GM12874 (cell line): Measurements from ENCODE around the gene GDF10.

Source experiments
- TF ChIP-seq, protein P1 (sequence below): IDR thresholded peaks from 2 replicates; pipeline ENCODE4 v1.5.1; 2011; ENCODE audit warnings: low read depth, mild to moderate bottlenecking, control low read depth, low read length, moderate library complexity; ENCODE audit not compliant: insufficient read depth

GDF10 gene

DNA sequence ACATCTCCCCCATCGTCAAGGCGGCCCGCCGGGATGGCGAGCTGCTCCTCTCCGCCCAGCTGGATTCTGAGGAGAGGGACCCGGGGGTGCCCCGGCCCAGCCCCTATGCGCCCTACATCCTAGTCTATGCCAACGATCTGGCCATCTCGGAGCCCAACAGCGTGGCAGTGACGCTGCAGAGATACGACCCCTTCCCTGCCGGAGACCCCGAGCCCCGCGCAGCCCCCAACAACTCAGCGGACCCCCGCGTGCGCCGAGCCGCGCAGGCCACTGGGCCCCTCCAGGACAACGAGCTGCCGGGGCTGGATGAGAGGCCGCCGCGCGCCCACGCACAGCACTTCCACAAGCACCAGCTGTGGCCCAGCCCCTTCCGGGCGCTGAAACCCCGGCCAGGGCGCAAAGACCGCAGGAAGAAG, 10.1 kb downstream of the GDF10 start:
- TF ChIP-seq, protein P1, sequence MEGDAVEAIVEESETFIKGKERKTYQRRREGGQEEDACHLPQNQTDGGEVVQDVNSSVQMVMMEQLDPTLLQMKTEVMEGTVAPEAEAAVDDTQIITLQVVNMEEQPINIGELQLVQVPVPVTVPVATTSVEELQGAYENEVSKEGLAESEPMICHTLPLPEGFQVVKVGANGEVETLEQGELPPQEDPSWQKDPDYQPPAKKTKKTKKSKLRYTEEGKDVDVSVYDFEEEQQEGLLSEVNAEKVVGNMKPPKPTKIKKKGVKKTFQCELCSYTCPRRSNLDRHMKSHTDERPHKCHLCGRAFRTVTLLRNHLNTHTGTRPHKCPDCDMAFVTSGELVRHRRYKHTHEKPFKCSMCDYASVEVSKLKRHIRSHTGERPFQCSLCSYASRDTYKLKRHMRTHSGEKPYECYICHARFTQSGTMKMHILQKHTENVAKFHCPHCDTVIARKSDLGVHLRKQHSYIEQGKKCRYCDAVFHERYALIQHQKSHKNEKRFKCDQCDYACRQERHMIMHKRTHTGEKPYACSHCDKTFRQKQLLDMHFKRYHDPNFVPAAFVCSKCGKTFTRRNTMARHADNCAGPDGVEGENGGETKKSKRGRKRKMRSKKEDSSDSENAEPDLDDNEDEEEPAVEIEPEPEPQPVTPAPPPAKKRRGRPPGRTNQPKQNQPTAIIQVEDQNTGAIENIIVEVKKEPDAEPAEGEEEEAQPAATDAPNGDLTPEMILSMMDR = no peak

DNA sequence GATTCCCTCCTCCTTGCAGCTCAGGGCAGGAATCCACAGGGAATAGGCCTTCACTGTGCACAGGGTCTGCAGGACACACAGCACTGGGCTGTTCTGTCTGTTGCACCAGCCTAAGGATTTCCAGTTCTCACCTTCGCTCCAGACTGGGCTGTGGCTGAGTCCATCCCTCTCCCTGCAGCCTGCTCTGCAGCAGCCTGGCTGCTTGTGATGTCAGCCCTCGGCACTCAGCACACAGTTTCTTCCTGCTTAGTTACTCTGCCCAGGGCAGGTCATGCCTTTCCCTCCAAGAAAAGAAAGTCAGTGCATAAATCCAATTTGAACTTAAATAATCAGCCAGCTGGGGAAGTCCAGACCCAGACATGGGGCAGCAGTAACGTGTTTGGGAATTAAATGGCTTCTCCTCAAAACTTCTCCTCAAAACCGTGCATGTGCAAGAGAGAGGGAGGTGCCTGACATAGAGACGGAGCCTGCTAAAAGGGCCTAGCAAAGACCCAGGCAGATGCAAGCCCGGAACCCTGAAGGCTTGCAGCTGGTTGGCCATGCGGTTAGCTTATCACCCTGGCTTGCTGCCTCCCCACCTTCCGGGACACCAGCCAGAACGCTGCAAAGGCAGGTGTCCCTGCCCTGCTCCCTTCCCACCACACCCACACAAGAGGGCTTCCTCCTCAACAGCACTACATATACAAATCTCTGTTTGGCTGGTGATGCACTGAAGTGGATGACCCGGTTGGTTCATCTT, 11.4 kb downstream of the GDF10 start:
- TF ChIP-seq, protein P1 = no peak

DNA sequence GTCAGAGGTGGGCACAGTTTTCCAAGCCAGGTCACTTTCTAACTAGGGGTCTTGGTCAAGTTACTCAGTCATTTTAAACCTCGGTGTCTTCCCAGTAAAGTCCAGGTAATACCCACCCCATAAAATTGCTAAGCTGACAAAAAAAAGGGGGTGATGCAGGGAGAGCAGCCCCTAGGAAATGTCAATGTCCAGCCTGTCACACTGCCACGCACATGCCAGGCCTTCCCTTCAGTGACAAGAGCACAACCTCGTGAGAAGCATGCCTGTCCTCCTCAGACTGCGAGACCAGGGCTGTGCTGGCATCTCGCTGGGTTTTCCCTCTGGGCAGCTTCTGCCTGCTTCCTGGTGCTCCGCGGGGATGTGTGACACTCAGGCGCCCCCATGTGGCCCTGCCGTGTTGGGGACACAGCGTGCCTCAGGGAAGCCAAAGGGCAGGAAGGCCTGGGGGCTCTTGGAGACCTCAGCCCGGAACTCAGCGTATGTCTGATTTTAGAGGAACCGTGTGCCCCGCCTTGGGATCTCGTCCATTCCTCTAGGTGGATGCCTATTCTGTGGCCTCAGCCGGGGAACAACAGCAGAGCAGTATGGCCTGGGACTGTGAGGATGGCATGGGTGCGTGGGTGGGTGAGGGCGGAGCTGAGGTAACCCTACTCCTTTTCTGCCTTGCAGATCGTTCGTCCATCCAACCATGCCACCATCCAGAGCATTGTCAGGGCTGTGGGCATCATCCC, 12.1 kb downstream of the GDF10 start:
- TF ChIP-seq, protein P1 = peak; percentile 91

DNA sequence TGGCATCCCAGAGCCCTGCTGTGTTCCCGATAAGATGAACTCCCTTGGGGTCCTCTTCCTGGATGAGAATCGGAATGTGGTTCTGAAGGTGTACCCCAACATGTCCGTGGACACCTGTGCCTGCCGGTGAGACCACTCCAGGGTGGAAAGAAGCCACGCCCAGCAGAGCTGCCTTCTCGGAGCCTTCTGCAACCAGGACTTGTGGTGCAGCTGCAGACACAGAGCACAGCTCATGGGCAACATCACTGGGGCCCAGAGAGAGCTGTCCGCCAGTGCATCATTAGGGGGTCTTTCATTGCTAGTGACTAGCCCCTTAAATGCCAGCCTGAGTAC, 12.6 kb downstream of the GDF10 start:
- TF ChIP-seq, protein P1 = no peak

DNA sequence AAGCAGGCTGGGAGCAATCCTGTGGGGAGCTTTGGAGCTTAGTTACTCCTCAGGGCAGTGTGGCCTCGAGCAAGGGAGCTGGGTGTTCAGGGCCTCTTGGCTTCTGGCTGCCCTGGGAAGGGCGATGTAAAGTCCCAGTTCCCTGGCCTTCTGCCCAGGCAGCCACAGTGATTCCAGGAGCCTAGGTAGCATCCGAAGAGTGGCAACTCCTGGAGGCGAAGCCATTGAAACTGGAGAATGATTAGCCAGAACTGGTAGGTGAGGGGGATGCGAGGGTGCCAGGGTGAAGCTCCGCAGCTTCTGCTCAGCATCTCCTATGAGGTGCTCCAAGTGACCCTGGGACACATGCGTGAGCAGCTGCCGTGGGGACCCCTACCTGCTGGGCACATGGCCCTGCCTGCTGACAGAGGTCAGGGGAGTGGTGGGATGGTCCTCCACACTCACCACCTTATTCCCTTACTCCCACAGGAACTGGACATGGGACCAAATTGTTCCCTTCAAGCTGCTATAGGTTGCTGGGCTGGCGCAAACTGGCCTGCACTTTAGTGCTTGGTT, 14.5 kb downstream of the GDF10 start:
- TF ChIP-seq, protein P1 = no peak

- TF ChIP-seq, protein P1 = no peak
Observed at GRCh38 chr10:47315421-47315820, 15.4 kb downstream of the GDF10 start.

DNA sequence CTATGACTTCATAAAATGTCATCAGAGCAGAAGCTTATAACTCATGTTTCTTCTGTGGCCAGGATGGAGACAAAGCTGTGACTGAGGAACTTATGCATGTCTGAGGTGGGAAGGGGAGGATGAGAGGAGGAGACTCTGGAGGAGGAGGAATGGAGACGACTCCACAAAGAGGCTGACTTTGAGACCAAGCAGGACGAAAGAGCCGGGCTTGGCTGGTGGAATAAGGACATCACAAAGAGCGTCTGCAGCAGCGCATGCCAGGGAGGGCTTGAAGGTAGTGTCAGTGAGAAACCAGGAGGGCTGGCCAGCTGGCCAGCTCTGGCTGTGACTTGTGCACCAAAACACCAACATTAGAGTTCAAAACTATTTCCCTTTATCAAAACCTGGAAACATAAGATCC, 16.1 kb downstream of the GDF10 start:
- TF ChIP-seq, protein P1 = no peak
